Measurements from ENCODE around the gene PRRC2B.
"Not testable (repeated sequence)": the region's sequence is repeated elsewhere in the genome, so short reads cannot be mapped to it uniquely, and the experiment has no call there.

PRRC2B gene

DNA sequence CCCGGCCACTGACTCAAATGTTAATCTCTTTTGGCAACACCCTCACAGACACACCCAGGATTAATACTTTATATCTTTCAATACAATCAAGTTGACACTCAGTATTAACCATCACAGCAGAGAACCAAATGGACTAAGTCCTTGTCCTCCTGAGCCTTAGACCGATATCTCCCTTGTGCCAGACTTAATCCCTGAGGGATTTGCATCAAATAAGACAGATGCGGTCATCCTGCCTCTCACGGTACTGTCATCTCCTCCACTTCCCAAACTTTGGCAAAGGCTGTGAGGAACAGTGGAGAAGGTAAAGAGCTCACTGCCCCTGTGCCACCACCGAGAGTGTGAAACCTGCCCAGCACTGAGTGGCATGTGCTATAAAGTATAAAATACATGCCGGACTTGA lies 6.5 kb upstream of the PRRC2B start:
- no peak for DNase-seq (ENCODE audit: low read depth)

DNA sequence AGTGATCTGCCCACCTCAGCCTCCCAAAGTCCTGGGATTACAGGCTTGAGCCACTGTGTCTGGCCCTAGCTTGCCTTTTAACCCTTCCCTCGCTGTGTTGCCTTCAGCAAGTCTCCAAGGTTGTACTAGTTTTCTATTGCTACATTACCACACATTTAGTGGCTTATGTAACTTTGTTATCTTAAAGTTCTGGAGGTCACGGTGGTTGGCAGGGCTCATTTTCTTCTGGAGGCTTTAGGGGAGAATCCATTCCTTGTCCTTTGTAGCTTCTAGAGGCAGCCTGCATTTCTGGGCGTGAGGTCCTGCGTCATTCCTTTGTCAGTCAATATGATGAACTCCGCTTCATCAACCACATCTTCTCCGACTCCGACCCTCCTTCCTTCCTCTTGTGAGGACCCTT lies 2.9 kb upstream of the PRRC2B start:
- no peak for DNase-seq (ENCODE audit: low read depth)

DNA sequence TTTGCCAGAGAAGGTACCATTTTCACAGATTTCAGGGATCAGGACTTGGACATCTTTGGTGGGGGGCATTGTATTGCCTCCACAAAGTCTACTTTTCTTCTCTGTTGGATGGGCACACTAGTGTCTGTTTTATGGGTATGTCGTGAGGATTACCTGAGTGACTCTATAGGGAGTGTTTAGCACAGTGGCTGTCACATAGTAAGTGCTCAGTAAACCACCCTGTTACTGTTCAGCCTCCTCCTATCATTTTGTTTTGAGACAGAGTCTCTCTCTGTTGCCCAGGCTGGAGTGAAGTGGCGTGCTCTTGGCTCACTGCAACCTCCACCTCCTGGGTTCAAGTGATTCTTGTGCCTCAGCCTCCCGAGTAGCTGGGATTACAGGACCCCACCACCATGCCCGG lies 2.4 kb upstream of the PRRC2B start:
- no peak for DNase-seq (ENCODE audit: low read depth)

DNA sequence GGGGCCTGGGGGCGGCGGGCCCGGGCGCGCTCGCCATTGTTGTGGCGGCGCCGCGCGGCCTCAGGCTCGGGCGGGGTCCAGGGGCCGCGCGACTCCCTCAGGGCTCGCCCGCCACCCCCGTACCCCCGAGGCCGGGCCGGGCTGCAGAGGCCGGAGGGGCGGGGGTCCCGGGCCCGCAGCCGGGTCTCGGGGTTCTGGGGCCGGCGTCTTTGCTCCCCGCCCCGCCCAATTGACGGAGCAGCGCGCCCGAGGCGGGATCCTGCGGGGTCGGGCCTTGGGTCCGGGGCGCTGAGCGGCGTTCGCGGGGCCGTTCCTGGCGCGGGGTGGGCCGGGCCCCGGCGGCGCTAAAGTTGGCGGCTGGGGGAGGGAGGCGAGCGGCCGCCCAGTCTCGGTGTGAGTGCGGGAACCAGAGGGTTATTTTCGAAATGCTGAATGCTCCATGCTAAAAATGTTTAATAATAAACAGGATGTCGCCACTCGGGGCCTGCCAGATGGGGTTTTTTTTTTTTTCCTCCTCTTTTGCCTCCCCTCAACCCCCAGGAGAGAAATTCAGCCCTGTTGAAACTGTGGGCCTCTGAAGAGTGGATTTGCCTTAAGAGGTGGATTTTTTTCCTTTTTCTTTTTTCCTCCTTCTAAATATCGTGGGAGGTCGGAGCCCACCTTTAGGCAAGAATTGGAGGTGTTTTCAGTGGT lies 724 bp downstream of the PRRC2B start:
- DNase-seq (ENCODE audit: low read depth), result no peak

DNA sequence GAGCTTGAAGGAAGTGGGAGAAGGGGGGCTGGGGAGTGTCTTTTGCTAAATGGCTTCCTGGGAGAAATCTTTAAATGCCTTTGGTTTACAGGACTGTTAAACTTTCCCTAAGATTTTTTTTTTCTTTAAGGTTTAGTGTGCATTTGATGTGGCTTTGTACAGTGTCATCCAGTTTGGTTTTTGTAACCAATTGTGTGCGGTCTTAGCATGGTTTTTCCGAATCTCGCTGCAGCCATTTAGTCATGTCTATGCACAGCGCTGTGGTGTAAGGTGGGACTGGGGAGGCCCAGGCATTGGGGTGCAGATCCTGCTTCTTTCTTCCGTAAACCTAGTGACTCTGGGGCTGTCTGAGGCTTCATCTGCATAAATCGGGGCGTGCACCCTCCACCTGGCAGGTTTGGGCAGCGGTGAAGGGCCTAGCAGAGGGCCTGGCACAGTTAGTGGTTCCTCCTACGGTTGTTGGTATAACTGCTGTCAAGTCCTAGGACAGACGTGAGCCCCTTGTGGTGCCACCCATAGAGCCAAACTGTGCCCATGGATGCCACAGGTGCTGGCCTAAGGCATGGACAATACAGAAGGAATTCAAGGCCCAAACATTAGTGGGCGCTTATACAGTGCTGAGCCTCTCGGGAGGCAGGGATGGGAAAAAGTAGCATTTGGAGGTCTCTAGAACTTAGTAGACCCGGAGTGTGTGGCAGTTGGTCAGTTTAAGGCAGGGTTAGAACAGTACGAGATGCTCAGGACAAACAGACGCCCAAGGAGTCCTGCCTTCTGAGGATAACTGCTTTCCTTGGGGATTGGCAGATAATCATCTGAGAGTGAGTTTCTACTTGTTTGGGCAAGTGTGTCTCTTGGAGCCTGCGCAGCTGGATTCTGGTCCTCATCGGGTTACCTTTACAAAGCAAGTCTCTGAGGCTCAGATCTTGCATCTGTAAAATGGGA lies 1.5 kb downstream of the PRRC2B start:
- DNase-seq (ENCODE audit: low read depth), result peak; percentile 68

DNA sequence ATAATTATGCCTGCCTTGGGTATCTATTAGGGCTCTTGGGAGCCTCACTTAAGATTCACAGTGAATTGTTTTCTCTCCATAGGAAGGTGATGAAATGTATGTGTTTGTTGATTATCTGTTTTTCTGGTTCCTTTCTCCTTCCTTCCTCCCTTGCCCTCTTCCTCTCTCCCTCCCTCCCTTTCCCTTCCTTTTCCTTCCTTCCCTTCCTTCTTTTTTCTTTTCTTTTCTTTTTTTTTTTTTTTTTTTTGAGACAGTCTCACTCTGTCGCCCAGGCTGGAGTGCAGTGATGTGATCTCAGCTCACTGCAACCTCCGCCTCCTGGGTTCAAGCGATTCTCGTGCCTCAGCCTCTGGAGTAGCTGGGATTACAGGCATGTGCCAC lies 2.2 kb downstream of the PRRC2B start:
- DNase-seq (ENCODE audit: low read depth), result not testable (repeated sequence)

DNA sequence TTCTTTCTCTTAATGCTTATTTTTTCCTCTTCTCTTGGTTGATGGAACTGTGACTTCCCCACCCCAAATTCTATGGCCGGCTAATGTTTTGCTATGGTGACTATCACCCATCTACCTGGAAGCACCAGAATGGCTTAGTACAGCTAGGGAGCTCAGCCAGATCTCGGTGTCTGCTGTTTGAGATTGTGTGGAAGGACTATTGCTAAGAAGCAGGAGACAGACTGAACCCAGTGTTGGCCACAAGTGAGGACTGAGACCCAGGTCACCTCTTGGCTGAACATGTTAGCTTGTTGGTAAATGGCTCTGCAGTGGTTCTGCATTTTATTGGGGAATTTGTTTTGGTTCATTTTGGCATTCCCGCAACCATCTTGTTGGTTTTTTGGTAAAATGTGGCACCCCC lies 2.7 kb downstream of the PRRC2B start:
- DNase-seq (ENCODE audit: low read depth), result no peak

DNA sequence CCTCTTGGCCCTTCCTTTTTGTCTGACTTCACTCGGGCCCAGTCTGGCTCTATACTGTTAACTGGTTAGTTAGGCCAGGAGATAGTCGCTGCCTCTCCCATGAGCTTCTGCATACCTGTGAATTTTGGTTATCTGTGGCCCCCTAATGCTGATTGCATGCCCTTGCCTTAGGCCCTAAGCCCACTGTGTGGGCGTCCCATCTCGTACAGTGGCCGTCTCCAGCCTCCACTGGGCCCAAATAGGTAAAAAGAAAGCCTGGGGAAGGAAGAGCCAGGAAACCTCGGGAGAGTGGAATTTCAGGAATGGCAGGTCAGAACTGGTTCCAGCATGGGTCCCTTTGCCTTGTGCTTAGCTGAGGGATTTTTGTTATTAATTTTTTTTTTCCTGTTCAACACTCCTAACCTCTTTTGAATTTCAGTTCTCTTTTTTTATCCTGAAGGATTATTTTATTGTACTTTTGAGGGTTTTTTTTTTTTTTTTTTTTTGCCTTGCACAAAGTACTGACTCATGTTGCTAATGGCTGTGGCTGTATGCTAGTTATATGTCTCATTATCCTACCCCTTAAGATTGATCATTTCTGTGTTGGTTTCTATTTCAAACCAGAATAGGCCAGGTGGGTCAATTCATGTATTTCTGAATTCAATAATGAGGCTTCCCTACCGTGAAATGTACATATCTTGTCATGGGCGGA lies 3.4 kb downstream of the PRRC2B start:
- DNase-seq (ENCODE audit: low read depth), result no peak

DNA sequence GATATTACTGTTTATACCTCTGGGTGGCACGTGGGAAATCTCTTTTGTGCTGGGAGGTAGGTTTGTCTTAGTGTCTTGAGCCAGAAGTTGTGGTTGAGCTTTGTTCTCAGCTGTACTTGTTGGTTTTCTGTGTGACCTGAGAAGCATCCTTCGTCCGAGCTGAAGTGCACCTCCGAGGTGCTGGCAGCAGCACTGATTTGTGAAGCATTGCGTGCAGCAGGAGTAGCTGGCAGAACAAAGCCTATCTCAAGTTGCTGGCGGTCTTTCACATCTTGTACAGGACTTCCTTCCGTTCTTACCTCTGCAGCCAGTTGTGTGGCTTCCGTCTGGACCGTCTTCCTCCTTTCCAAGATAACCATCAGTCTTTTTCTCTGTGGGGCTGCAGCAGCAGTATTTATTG lies 4.3 kb downstream of the PRRC2B start:
- DNase-seq (ENCODE audit: low read depth), result no peak

DNA sequence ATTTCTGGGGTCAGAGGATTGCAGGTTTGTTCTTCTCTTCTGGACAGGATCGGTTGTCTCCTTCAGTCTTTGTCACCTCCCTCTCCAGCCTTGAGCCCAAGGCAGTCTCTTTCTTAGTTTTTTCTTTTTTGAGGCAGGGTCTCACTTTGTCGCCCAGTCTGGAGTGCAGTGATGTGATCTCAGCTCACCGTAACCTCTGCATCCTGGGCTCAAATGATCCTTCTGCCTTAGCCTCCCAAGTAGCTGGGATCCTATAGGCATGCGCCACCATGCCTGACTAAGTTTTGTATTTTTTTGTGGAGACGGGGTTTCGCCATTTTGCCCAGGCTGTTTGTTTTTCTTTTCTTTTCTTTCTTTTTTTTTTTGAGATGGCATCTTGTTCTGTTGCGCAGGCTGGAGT lies 6.1 kb downstream of the PRRC2B start:
- no peak for DNase-seq (ENCODE audit: low read depth)

DNA sequence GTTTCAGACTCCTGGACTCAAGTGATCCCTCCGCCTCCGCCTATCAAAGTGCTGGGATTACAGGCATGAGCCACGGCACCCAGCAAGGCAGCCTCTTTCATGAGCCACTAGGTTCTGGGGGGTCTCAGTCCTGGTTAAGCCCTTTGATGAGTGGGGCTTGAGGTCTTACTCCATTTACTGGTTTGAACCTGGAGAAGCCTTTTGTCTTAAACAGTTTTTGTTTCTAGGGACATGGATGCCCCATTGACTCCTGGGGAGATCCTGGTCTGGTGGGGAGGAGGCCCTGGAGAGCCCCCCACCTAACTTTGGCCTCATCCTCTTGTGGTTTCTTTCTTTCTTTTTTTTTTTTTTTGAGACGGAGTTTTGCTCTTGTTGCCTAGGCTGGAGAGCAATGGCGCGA lies 6.7 kb downstream of the PRRC2B start:
- DNase-seq (ENCODE audit: low read depth), result no peak

DNA sequence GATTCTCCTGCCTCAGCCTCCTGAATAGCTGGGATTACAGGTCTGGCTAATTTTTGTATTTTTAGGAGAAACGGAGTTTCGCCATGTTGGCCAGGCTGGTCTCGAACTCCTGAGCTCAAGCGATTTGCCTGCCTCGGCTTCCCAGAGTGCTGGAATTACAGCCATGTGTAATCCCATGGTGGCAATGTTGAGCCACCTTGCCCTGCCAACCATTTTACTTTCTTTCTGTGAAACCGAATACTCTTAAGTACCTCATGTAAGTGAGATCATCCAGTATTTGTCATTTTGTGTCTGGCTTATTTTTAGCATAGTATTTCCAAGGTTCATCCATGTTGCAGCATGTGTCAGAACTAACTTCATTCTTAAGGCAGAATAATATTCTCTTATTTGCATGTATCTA lies 8.2 kb downstream of the PRRC2B start:
- DNase-seq (ENCODE audit: low read depth), result no peak

DNA sequence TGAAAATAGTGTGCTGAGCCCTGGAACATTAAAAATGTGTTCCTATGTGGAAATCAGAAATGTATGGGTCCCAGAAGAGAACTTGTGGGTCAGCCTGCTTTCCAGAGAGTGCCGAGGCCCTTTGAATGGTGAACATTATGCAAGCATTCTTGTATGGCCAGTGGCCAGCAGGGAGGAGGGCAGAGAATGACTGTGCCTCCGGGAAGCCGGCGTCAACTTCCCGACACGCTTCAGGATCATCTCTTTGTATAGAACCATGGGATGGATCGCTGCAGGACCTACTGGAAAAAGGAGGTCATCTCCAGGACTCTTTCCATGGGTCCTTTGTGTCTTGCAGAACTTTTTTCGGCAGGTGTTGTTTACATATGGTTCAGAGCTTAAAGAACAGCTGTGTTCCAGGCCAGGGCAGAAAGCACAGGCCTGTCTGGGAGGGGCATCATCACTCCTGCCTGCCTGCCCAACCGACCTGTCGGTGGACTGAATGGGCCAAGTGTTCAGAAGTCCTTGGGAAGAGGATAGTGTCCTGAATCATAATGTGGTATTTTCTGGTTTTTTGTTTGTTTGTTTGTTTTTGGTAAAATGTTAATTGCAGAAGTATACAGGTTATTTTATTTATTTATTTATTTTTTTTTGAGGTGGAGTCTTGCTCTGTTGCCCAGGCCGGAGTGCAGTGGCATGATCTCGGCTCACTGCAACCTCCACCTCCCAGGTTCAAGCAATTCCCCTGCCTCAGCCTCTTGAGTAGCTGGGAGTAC lies 9.0 kb downstream of the PRRC2B start:
- no peak for DNase-seq (ENCODE audit: low read depth)

DNA sequence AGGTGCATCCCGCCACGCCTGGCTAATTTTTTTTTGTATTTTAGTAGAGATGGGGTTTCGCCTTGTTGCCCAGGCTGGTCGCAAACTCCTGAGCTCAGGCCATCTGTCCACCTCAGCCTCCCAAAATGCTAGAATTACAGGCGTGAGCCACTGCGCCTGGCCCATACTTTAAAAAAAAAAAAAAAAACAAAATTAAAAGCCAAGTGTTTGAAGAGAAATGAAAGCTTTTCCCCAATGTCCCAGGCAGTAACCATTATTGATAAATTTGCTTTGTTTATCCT lies 9.5 kb downstream of the PRRC2B start:
- DNase-seq (ENCODE audit: low read depth), result no peak

DNA sequence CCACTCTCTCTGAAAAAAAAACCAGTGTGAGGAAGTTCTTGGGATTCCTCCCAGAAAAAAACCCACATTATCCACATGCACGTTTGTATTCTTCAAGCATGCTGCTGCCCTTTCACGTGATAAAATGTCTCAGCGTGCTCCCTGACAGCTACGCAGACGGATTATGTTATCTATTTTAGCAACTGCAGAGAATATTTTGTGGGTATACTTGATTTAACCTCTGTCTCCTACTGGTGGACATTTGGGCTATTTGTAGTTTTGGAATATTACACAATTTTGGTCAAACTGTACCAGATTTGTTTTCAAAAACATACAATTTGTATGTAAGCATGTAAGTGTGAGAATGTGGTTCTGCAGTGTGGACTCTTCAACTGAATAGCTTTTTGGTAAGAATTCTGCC lies 10.7 kb downstream of the PRRC2B start:
- no peak for DNase-seq (ENCODE audit: low read depth)

DNA sequence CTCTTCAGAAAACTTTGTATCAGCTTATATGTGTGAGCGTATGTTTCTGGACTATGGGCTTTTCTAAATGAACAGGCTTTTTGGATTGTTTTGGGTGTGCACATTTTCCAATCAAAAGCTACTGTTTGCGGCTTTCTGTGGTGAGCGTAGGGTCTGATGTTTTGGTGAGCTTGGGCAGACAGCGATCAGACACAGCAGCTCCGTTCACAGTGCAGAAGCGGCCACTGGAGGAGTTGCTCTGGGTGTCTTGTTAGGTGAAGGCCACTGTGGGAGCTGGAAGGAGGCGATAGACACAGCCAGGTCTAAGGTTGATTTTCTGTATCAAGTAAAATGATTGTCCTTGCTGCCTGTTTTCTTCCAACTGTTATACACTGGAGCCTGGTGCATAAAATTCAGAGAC lies 11.1 kb downstream of the PRRC2B start:
- no peak for DNase-seq (ENCODE audit: low read depth)

DNA sequence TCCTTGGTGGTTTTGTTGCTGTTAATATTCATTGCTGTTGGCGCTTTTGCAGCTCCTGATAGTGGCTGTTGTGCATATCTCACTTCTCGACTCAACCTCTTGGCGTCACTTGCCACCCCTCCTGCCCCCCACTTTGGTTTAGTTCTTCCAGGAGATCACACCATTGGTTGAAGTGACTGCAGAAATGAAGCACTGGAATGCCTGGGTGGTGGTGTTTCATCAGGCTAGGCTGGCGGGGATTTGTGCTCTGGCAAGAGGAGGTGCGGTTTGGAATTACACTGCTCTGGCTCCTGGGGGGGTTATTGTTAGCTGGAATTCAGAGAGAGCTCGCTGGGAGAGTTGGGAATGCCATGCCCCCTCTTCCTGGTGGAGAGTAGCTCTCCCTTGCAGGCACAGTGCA lies 11.5 kb downstream of the PRRC2B start:
- DNase-seq (ENCODE audit: low read depth), result no peak

DNA sequence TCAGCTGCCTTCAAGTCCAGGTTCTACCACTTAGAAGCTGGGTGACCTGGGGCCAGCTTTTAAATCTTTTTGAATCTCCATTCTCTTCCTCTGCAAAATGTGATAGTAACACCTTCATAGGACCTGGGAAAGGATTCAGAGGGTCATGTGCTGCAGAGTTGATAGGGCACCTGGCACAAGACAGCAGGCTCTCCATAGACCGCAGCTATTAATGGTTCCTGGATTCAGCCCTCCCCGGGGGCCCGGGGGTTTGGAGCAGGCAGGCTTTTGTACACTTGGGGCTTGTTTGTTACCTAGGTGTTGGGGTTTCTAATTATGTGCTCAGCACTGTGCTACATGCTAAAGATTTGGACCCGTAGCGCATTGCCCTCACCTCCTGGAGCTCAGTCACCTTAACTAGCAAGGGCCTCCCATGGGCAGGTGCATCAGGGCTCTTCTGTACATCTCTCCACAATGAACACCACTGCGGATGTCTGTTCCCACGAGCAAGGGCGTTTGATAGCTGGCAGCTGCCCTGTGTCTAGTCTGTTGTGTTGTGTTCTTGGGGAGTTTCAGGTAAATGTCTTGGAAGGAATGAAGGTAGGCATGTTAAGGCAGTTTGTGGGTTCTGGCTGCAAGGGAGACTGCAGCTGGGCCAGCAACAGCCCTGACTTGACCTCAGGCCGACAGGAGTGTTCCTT lies 12.1 kb downstream of the PRRC2B start:
- DNase-seq (ENCODE audit: low read depth), result no peak

DNA sequence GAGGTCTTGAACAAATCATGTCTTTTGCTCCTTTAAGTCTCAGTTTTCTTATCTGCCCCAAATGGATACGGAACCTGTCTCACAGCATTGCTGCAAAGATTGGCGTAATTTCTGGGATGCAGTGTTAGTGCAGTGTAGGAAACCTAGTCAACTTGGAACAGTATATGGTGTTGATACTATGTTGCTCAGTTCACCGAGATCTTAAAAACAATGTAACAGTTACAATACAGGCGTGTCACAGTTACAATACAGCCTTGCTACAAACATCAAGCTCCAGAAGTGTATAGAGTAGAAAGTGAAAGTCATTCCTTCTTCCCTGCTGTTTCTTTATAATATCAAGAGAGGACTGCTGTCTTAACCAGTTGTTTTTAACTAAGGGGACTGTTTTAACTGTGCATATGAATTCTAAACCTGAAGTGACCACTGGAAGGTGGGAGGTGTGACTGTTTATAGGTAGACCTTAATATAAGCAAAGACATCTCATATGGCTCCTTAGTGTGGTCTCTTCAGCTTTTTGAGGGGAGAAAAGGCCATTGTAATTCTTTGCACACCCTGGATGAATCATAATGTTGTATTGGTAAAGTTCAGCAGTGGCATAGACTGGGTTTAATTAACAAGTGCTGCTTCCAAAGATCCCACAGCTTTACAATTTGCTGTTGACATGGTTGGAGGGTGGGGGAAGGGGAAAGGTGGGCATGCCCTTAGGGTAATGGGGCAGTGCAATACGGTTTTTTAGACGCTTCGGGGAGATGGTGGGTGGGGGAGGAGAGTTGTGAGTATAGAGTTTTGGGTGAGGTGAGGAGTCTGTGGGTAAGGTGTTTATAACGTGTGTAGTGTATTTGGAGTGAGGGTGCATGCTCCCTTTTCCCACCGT lies 12.9 kb downstream of the PRRC2B start:
- no peak for DNase-seq (ENCODE audit: low read depth)

DNA sequence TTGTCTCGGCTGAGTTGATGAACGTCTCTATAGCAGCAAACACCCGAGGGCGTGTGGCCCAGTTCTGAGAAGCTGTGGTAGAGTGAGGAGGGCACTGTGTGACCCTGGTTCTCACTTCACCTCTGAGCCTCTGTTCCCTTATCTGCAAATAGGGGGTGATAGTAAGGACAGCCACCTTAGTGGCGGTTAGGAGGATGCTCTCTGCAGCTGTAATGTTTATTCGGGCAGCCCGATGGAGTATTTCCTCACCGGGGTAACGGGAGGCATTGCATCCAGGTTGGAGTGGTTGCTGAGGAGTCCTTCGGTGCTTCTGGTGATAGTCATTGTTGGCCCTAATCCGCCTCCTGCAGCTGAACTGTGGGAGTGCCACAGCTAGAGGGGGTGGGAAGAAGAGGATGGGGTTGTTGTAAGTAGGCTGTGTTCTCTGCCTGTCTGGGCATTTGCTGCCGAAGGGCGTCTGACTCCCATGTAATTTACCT lies 13.9 kb downstream of the PRRC2B start:
- DNase-seq (ENCODE audit: low read depth), result no peak

All from activated T-cell treated with anti-CD3 and anti-CD28 coated beads for 24 hours (primary cell).